ENCODE measurements around the gene TRPV2. TPM values are rescaled to one million over a fixed set of nuclear protein-coding genes. Genes with fewer than 3 reads are reported as not detected.

Gene TRPV2
- total RNA-seq, 4 donors from 2014 or later: 7.8 to 66.1 (median 17.0) TPM

DNA sequence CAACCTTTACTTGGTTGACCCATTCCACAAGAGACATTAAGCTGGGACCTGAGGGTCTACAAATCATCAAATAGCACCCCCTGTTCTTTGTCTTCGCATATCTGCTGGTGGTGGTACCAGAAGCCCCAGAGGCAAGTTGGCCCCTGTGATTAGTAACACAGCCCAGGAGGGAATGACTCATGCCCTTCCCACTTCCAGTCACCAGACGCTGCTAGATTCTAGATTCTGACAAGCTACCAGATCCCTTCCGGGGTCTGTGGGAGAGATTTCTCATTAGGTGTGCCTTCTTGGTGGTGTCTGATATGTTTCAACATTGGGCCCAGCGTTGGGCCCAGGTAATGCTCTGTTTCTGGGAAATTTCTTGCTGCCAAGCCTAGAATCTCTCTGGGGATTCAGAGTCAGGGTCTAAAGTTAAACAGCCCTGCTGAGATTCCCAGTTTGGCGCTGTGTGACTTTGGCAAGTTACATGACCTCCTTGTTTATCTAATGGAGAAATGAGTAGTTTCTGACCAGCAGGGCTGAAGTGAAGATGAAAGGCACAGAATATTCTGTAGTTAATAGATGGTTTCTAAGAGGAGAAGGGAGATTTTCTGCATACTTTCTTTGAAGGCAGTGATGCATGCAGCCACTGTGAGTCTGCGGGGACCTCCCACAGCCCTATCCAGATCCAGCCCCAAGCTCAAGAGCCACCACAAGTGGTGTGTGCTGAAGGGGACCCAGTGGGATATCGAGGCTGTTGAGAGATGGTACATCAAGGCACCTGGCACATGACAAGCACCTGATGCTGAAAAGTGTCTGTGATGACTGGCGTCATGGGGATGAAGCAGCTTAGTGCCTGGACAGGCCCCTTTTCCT, 3.9 kb downstream of the TRPV2 start:
- TF ChIP-seq, protein P1, sequence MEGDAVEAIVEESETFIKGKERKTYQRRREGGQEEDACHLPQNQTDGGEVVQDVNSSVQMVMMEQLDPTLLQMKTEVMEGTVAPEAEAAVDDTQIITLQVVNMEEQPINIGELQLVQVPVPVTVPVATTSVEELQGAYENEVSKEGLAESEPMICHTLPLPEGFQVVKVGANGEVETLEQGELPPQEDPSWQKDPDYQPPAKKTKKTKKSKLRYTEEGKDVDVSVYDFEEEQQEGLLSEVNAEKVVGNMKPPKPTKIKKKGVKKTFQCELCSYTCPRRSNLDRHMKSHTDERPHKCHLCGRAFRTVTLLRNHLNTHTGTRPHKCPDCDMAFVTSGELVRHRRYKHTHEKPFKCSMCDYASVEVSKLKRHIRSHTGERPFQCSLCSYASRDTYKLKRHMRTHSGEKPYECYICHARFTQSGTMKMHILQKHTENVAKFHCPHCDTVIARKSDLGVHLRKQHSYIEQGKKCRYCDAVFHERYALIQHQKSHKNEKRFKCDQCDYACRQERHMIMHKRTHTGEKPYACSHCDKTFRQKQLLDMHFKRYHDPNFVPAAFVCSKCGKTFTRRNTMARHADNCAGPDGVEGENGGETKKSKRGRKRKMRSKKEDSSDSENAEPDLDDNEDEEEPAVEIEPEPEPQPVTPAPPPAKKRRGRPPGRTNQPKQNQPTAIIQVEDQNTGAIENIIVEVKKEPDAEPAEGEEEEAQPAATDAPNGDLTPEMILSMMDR (IDR thresholded peaks at IDR 0.05; ENCODE audit: low read depth): no peak

DNA sequence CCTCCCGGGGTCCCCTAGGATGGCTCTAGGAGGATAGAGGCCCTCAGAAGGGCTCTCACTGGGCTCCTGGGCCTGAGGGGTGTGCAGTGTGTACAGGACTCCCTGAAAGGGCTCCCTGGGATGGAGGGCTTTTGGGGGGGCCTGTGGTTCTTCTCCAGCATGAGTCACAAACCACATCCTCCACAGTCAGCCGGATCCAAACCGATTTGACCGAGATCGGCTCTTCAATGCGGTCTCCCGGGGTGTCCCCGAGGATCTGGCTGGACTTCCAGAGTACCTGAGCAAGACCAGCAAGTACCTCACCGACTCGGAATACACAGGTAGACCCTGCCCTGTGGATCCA, 4.5 kb downstream of the TRPV2 start:
- TF ChIP-seq, protein P1 (IDR thresholded peaks at IDR 0.05; ENCODE audit: low read depth): no peak

DNA sequence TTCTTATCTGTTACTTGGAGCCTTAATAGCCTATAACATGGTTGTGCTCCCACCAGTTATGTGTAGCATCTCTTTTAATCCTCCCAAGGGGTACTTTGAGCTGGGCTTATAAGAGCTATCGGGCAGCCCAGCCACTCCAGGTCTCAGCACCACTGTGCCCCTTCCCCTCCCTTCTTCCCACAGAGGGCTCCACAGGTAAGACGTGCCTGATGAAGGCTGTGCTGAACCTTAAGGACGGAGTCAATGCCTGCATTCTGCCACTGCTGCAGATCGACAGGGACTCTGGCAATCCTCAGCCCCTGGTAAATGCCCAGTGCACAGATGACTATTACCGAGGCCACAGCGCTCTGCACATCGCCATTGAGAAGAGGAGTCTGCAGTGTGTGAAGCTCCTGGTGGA, 7.0 kb downstream of the TRPV2 start:
- TF ChIP-seq, protein P1 (IDR thresholded peaks at IDR 0.05; ENCODE audit: low read depth): no peak

DNA sequence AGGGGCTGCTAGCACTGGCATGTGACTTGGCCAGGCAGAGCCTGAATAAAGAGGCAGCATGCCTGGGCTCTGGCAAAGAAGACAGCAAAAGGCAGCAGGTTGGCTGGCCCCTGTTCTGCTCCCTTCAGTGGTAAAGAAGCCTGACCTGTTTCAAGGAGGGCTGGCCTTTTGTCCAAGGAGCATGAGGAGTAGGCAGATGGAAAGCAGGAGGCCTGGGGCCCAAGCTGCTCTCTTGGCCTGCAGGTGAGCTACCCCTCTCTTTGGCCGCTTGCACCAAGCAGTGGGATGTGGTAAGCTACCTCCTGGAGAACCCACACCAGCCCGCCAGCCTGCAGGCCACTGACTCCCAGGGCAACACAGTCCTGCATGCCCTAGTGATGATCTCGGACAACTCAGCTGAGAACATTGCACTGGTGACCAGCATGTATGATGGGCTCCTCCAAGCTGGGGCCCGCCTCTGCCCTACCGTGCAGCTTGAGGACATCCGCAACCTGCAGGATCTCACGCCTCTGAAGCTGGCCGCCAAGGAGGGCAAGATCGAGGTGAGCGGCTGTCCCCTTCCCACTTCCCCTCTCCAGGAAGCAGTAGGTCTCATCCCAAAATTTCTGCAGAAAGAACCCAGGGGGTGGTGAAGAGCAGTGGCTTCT, 8.0 kb downstream of the TRPV2 start:
- TF ChIP-seq, protein P1 (IDR thresholded peaks at IDR 0.05; ENCODE audit: low read depth): no peak

DNA sequence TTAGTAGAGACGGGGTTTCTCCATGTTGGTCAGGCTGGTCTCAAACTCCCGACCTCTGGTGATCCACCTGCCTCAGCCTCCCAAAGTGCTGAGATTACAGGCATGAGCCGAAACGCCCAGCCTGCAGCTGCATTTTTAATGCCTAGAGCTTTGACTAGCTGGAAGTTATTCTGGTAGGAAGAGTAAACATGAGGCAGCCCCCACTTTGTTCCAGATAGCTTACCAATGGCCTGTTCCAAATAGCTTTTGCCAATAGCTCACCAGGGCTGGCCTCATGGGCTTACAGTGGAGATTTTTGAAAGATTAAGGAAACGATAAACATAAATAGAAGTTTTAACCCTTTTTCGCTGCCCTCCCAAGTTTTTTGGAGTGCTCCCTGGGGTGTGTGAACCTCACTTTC, 9.8 kb downstream of the TRPV2 start:
- TF ChIP-seq, protein P1 (IDR thresholded peaks at IDR 0.05; ENCODE audit: low read depth): no peak

DNA sequence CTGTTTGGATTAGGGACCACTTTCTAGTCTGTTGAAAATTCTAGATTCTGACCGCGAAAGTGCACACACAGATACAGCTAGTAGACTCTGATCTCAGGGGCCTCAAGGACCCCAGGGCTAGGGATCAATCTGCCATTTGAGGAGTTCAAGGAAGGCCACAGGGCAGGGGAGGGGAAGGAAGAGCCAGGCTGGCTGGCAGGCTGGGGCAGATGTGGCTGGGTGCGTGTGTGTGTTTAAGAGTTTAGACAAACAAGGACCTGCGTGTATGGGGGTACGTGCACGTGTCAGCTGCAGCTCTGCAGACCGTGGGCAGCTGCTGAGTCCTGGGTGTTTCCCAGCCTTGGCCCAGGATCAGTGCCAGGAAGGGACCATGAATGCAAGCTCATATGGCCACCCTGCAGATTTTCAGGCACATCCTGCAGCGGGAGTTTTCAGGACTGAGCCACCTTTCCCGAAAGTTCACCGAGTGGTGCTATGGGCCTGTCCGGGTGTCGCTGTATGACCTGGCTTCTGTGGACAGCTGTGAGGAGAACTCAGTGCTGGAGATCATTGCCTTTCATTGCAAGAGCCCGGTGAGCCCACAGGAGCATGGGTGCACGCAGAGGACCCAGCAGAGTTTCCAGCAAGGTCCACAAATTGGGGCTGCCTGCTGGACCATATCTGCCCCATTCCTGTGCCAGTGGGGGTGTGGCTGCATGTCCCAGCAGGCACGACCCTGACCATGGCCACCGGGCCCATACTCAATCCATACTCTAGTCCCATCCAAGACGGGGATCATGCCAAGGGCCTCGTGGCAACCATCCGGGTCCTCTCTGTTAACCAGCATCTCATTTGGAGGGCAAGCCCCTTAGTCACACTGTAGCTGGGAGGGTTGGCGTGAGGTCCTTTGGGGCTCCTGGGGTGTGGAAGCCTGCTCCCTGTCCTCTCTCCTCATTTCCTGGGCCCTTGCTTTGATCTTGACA, 10.6 kb downstream of the TRPV2 start:
- TF ChIP-seq, protein P1 (IDR thresholded peaks at IDR 0.05; ENCODE audit: low read depth): no peak
